SK-N-SH treated with all-trans-retinoic acid at 6 μM for 48 hours (cell line): Measurements from ENCODE around the gene EPB41L2.

ENCODE experiments used
- ATAC-seq: fragments of 200-7000 bp; cut with Tn5 transposase; 3 replicates; pipeline ENCODE4 v1.9.1; 2020; ENCODE audit warnings: mild to moderate bottlenecking, moderate library complexity
- ARNTL ChIP-seq: fragments of 450-650 bp; formaldehyde crosslinking; IDR thresholded peaks from 2 replicates; pipeline ENCODE4 v1.5.0; 2020; ENCODE audit warnings: low read depth, mild to moderate bottlenecking, moderate library complexity, borderline replicate concordance
- BACH2 ChIP-seq: fragments of 250-450 bp; sonication (Bioruptor Pico); IDR thresholded peaks from 2 replicates; pipeline ENCODE4 v1.9.0; 2021; ENCODE audit warnings: mild to moderate bottlenecking, borderline replicate concordance
- CSDC2 ChIP-seq: fragments of 250-450 bp; sonication (Bioruptor Pico); IDR thresholded peaks from 2 replicates; pipeline ENCODE4 v1.5.0; 2020; ENCODE audit warnings: mild to moderate bottlenecking, moderate library complexity
- ESRRG ChIP-seq: fragments of 250-450 bp; sonication (Bioruptor Pico); IDR thresholded peaks from 2 replicates; pipeline ENCODE4 v1.6.1; 2021; ENCODE audit warnings: mild to moderate bottlenecking
- GLIS3 ChIP-seq: fragments of 250-450 bp; sonication (Bioruptor Pico); IDR thresholded peaks from 2 replicates; pipeline ENCODE4 v1.5.0; 2020; ENCODE audit warnings: mild to moderate bottlenecking, moderate library complexity
- ISL1 ChIP-seq: fragments of 250-450 bp; sonication (Bioruptor Pico); IDR thresholded peaks from 2 replicates; pipeline ENCODE4 v2.1.2; 2022; ENCODE audit warnings: mild to moderate bottlenecking, moderate library complexity
- OSR1 ChIP-seq: fragments of 250-450 bp; sonication (Bioruptor Pico); IDR thresholded peaks from 2 replicates; pipeline ENCODE4 v1.8.0; 2022; ENCODE audit warnings: moderate library complexity, mild to moderate bottlenecking, inconsistent platforms
- RARB ChIP-seq: fragments of 250-450 bp; sonication (Bioruptor Pico); IDR thresholded peaks from 2 replicates; pipeline ENCODE4 v1.8.0; 2021; ENCODE audit warnings: mild to moderate bottlenecking, moderate library complexity
- SNAI2 ChIP-seq: fragments of 250-450 bp; sonication (Bioruptor Pico); IDR thresholded peaks from 2 replicates; pipeline ENCODE4 v1.5.0; 2020; ENCODE audit warnings: mild to moderate bottlenecking, moderate library complexity
- TCF4 ChIP-seq: fragments of 250-450 bp; sonication (Bioruptor Pico); IDR thresholded peaks from 2 replicates; pipeline ENCODE4 v1.8.0; 2021; ENCODE audit warnings: mild to moderate bottlenecking, moderate library complexity, borderline replicate concordance
- ZC3H10 ChIP-seq: fragments of 250-450 bp; sonication (Bioruptor Pico); IDR thresholded peaks from 2 replicates; pipeline ENCODE4 v1.5.1; 2021; ENCODE audit warnings: mild to moderate bottlenecking, moderate library complexity
- ZFP3 ChIP-seq: fragments of 250-450 bp; sonication (Bioruptor Pico); IDR thresholded peaks from 2 replicates; pipeline ENCODE4 v1.5.0; 2020; ENCODE audit warnings: mild to moderate bottlenecking, moderate library complexity
- ZFP30 ChIP-seq: fragments of 450-650 bp; formaldehyde crosslinking; IDR thresholded peaks from 2 replicates; pipeline ENCODE4 v1.5.0; 2022; ENCODE audit warnings: mild to moderate bottlenecking, moderate library complexity
- ZNF565 ChIP-seq: fragments of 450-650 bp; formaldehyde crosslinking; conservative IDR thresholded peaks from 2 replicates; pipeline ENCODE4 v1.5.0; 2020; ENCODE audit warnings: low read depth, mild to moderate bottlenecking, moderate library complexity
- ZNF70 ChIP-seq: fragments of 450-650 bp; formaldehyde crosslinking; IDR thresholded peaks from 2 replicates; pipeline ENCODE4 v1.5.0; 2020; ENCODE audit warnings: mild to moderate bottlenecking, moderate library complexity
- ZNF8 ChIP-seq: fragments of 450-650 bp; formaldehyde crosslinking; IDR thresholded peaks from 2 replicates; pipeline ENCODE4 v1.5.0; 2020; ENCODE audit warnings: mild to moderate bottlenecking, moderate library complexity
- TF ChIP-seq, protein P1 (sequence below): fragments of 250-450 bp; sonication (Bioruptor Pico); IDR thresholded peaks from 2 replicates; pipeline ENCODE4 v1.5.1; 2020; ENCODE audit warnings: low read depth, mild to moderate bottlenecking, moderate library complexity
- TF ChIP-seq, protein P2 (sequence below): fragments of 250-450 bp; sonication (Bioruptor Pico); IDR thresholded peaks from 2 replicates; pipeline ENCODE4 v1.8.0; 2021; ENCODE audit warnings: low read depth, mild to moderate bottlenecking, moderate library complexity, borderline replicate concordance
- TF ChIP-seq, protein P3 (sequence below): fragments of 250-450 bp; sonication (Bioruptor Pico); IDR thresholded peaks from 2 replicates; pipeline ENCODE4 v1.5.1; 2021; ENCODE audit warnings: mild to moderate bottlenecking, moderate library complexity
- TF ChIP-seq, protein P4 (sequence below): fragments of 250-450 bp; sonication (Bioruptor Pico); IDR thresholded peaks from 2 replicates; pipeline ENCODE4 v1.5.0; 2020; ENCODE audit warnings: mild to moderate bottlenecking, moderate library complexity
- TF ChIP-seq, protein P5 (sequence below): fragments of 250-450 bp; sonication (Bioruptor Pico); IDR thresholded peaks from 2 replicates; pipeline ENCODE4 v1.8.0; 2020; ENCODE audit warnings: mild to moderate bottlenecking, moderate library complexity, borderline replicate concordance

The EPB41L2 gene

DNA sequence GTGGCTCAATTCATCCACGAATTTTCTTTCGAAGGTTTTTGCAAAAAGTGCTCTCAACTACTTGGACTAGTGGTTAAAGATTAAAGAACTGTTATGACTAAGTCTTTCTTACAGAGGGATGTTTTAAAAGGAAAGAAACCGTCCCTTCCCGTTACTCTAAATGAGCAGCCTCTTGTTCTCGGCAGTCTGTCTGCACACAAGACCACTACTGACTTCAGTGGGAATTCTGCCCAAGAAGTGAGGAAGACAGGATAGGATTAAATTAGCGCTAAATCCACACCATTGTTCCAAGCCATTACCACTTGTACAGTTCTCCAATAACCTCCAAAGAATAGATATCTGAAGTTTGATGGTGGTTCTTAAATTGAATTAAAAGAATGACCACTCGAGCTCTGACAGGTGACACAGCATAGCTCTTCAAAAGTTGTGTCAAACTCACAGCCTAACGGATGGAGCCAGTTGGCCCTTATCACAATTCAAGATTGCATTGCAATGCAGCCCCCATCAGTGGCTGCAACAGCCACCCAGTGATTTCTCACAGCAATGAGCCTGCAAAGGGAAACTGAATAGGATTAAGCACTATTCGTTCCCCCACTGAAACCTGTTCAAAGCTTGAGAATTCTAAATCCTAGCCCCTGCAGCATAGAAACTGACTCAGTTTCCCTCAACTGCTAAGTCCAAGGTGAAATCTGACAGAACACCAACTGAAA is 1.8 kb downstream of the EPB41L2 start (continued):
- no peak for TF ChIP-seq GLIS3 (CRISPR knock-in tag)

DNA sequence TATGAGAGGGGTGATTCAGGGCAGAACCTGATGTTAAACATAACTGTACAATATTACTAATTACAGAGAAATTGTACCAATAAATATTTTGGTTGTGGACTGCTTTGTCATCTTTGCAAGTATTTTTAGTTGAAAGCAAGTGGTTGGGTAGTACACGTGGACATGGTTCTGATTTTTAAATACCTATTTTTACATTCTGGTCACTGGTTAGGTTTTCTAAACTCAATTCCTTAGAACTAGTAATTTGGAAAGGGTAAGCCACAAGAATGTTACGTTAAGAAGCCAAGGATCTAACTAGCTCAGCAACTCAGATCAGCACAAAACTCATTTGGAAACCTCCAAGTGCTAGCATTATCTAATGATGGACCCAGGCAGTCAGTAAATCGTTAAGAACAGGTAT is 2.7 kb downstream of the EPB41L2 start:
- TF ChIP-seq, protein P1, sequence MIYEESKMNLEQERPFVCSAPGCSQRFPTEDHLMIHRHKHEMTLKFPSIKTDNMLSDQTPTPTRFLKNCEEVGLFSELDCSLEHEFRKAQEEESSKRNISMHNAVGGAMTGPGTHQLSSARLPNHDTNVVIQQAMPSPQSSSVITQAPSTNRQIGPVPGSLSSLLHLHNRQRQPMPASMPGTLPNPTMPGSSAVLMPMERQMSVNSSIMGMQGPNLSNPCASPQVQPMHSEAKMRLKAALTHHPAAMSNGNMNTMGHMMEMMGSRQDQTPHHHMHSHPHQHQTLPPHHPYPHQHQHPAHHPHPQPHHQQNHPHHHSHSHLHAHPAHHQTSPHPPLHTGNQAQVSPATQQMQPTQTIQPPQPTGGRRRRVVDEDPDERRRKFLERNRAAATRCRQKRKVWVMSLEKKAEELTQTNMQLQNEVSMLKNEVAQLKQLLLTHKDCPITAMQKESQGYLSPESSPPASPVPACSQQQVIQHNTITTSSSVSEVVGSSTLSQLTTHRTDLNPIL (CRISPR knock-in tag) = no peak
- no peak for TF ChIP-seq ARNTL (CRISPR knock-in tag)
- TF ChIP-seq, protein P2, sequence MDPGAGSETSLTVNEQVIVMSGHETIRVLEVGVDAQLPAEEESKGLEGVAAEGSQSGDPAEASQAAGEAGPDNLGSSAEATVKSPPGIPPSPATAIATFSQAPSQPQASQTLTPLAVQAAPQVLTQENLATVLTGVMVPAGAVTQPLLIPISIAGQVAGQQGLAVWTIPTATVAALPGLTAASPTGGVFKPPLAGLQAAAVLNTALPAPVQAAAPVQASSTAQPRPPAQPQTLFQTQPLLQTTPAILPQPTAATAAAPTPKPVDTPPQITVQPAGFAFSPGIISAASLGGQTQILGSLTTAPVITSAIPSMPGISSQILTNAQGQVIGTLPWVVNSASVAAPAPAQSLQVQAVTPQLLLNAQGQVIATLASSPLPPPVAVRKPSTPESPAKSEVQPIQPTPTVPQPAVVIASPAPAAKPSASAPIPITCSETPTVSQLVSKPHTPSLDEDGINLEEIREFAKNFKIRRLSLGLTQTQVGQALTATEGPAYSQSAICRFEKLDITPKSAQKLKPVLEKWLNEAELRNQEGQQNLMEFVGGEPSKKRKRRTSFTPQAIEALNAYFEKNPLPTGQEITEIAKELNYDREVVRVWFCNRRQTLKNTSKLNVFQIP (CRISPR knock-in tag) = no peak
- TF ChIP-seq OSR1 (CRISPR knock-in tag) = no peak
- no peak for TF ChIP-seq ZFP30 (CRISPR knock-in tag)
- TF ChIP-seq BACH2 = no peak
- TF ChIP-seq, protein P3, sequence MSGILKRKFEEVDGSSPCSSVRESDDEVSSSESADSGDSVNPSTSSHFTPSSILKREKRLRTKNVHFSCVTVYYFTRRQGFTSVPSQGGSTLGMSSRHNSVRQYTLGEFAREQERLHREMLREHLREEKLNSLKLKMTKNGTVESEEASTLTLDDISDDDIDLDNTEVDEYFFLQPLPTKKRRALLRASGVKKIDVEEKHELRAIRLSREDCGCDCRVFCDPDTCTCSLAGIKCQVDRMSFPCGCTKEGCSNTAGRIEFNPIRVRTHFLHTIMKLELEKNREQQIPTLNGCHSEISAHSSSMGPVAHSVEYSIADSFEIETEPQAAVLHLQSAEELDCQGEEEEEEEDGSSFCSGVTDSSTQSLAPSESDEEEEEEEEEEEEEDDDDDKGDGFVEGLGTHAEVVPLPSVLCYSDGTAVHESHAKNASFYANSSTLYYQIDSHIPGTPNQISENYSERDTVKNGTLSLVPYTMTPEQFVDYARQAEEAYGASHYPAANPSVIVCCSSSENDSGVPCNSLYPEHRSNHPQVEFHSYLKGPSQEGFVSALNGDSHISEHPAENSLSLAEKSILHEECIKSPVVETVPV (CRISPR knock-in tag) = no peak
- no peak for TF ChIP-seq ZNF70 (CRISPR knock-in tag)
- no peak for TF ChIP-seq ZNF8 (CRISPR knock-in tag)
- TF ChIP-seq ESRRG (CRISPR knock-in tag) = no peak
- TF ChIP-seq CSDC2 = no peak
- ATAC-seq = no peak

DNA sequence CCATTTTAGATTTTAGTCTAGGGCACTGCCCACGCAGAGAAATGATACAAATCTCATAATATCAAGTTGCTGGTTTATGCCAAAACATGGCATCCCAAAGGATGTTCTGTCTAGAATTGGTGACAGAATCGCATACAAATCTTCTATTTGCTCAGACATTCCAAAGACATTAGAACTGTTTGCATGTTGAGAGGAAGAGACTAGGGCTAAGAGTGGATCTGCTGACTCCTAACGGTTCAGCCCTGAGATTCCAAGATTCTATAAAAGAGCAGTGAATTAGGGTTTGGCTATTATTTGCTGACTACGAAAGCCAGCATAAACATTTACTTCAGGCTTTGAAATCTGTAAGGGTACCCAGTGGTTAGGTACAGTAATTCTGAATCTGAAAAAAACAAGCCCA is 3.6 kb downstream of the EPB41L2 start:
- no peak for TF ChIP-seq ZFP30 (CRISPR knock-in tag)
- TF ChIP-seq BACH2 = no peak
- TF ChIP-seq ZC3H10 = no peak
- no peak for TF ChIP-seq CSDC2
- TF ChIP-seq GLIS3 (CRISPR knock-in tag) = no peak
- TF ChIP-seq ISL1 = no peak
- TF ChIP-seq RARB = no peak
- TF ChIP-seq ESRRG (CRISPR knock-in tag) = no peak
- no peak for TF ChIP-seq ZNF565 (CRISPR knock-in tag)
- no peak for TF ChIP-seq ZFP3 (CRISPR knock-in tag)
- no peak for TF ChIP-seq TCF4 (CRISPR knock-in tag)
- TF ChIP-seq, protein P4, sequence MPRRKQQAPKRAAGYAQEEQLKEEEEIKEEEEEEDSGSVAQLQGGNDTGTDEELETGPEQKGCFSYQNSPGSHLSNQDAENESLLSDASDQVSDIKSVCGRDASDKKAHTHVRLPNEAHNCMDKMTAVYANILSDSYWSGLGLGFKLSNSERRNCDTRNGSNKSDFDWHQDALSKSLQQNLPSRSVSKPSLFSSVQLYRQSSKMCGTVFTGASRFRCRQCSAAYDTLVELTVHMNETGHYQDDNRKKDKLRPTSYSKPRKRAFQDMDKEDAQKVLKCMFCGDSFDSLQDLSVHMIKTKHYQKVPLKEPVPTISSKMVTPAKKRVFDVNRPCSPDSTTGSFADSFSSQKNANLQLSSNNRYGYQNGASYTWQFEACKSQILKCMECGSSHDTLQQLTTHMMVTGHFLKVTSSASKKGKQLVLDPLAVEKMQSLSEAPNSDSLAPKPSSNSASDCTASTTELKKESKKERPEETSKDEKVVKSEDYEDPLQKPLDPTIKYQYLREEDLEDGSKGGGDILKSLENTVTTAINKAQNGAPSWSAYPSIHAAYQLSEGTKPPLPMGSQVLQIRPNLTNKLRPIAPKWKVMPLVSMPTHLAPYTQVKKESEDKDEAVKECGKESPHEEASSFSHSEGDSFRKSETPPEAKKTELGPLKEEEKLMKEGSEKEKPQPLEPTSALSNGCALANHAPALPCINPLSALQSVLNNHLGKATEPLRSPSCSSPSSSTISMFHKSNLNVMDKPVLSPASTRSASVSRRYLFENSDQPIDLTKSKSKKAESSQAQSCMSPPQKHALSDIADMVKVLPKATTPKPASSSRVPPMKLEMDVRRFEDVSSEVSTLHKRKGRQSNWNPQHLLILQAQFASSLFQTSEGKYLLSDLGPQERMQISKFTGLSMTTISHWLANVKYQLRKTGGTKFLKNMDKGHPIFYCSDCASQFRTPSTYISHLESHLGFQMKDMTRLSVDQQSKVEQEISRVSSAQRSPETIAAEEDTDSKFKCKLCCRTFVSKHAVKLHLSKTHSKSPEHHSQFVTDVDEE (CRISPR knock-in tag) = no peak
- no peak for ATAC-seq

DNA sequence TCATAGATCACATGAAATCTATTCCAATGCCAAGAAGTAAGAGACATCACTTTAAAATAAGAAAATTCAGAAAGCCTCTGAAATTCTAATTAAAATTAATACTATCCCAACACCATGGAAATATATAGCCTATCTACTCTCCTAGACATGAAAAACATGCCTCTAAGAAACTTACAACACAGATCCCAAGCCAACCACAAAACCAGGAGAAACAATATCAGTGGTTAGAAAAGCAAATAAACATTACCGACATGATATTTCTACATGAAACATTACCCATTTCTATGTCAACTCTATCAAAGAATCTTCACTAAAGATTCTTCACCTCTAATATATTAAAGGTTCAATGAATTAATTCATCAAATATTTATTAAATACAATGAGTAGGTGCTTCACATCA is 4.8 kb downstream of the EPB41L2 start:
- no peak for ATAC-seq
- TF ChIP-seq SNAI2 (CRISPR knock-in tag) (no peak), ZNF565 (CRISPR knock-in tag) (no peak), ESRRG (CRISPR knock-in tag) (no peak), ZFP3 (CRISPR knock-in tag) (no peak), ZC3H10 (no peak), ZNF8 (CRISPR knock-in tag) (no peak), ZNF70 (CRISPR knock-in tag) (no peak), ZFP30 (CRISPR knock-in tag) (no peak)
- TF ChIP-seq, protein P3 (CRISPR knock-in tag) = no peak
- TF ChIP-seq, protein P5, sequence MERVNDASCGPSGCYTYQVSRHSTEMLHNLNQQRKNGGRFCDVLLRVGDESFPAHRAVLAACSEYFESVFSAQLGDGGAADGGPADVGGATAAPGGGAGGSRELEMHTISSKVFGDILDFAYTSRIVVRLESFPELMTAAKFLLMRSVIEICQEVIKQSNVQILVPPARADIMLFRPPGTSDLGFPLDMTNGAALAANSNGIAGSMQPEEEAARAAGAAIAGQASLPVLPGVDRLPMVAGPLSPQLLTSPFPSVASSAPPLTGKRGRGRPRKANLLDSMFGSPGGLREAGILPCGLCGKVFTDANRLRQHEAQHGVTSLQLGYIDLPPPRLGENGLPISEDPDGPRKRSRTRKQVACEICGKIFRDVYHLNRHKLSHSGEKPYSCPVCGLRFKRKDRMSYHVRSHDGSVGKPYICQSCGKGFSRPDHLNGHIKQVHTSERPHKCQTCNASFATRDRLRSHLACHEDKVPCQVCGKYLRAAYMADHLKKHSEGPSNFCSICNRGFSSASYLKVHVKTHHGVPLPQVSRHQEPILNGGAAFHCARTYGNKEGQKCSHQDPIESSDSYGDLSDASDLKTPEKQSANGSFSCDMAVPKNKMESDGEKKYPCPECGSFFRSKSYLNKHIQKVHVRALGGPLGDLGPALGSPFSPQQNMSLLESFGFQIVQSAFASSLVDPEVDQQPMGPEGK (CRISPR knock-in tag) = no peak
- TF ChIP-seq, protein P4 (CRISPR knock-in tag) = no peak
